Measurements from ENCODE around the gene UCN. TPM values are rescaled to one million over a fixed set of nuclear protein-coding genes. Genes with fewer than 3 reads are reported as not detected.

The UCN gene
- total and polyA plus RNA-seq, 2 donors (not counting 3 experiments of a cell fraction or from before 2014, with no cell fraction given): 0.75 to 1.2 TPM

GRCh38 chr2:27288610-27289009 lies 19.6 kb downstream of the UCN start:
- H3K4me1 ChIP-seq (ENCODE audit: control insufficient read depth, extremely low read depth, insufficient read depth, low read length): peaks cover 37% of the 10 kb centered on the region
- H3K4me2 ChIP-seq (ENCODE audit: insufficient read depth, low read length): peak overlapping the region; percentile 60
- FAIRE-seq (peak; percentile 91), DNase-seq (ENCODE audit: low read depth, low spot score) (peak; percentile 94)
- no peaks in the 10 kb centered on the region for H4K20me1 ChIP-seq (replicated peaks; ENCODE audit: control insufficient read depth, extremely low read depth, insufficient read depth, low read length)
- no peaks in the 10 kb centered on the region for H3K27me3 ChIP-seq (ENCODE audit: control insufficient read depth in 2 of 2, insufficient read depth in 2 of 2, low read length in 2 of 2)
- H3K79me2 ChIP-seq (ENCODE audit: control insufficient read depth, insufficient read depth, low read length): no peaks in the 10 kb centered on the region
- ChIA-PET CTCF (interaction anchor here (1.0 to 7.2 kb wide), 5 partner anchors 7 to 43 kb away, joined by 3 to 107 read pairs (median 8); partner anchors contain the start of gene TRIM54), POLR2A (no interaction called here)
- H3K9ac ChIP-seq (replicated peaks; ENCODE audit: extremely low read depth, insufficient read depth, low read length): peak overlapping the region; percentile 71
- H2AFZ ChIP-seq (ENCODE audit: low read depth, low read length): peak overlapping the region; percentile 25
- TF ChIP-seq POLR2AphosphoS5 (IDR thresholded peaks at IDR 0.05; ENCODE audit: insufficient read depth, low read depth, low read length) (peak; percentile 46), MYC (IDR thresholded peaks at IDR 0.05; ENCODE audit: low read depth, low read length) (no peak), JUN (IDR thresholded peaks at IDR 0.05; ENCODE audit: borderline replicate concordance, insufficient read depth, insufficient read length, low read depth) (peak; percentile 90), POLR2A (IDR thresholded peaks at IDR 0.05; ENCODE audit: low read depth, low read length) (peak; percentile 60), FOS (IDR thresholded peaks at IDR 0.05; ENCODE audit: borderline replicate concordance, insufficient read depth, low read length) (peak; percentile 48), CTCF (IDR thresholded peaks at IDR 0.05; ENCODE audit: extremely low read depth in 1 of 2, insufficient read depth in 1 of 2, low read depth in 1 of 2, low read length in 2 of 2) (no peak), EZH2 (IDR thresholded peaks at IDR 0.05; ENCODE audit: borderline replicate concordance, low read depth, low read length, severe bottlenecking) (no peak), GATA2 (IDR thresholded peaks at IDR 0.05; ENCODE audit: insufficient read depth, insufficient read length, low read depth, low read length) (peak; percentile 73)
- TF ChIP-seq, protein P1, sequence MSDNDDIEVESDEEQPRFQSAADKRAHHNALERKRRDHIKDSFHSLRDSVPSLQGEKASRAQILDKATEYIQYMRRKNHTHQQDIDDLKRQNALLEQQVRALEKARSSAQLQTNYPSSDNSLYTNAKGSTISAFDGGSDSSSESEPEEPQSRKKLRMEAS (IDR thresholded peaks at IDR 0.05; ENCODE audit: insufficient read depth, insufficient read length): no peak
- BruUV-seq (replicated peaks): no TSS peak
- dilution Hi-C loops (cut with MboI; ENCODE audit: extremely low pct_ligation_motif_present, low sequenced_read_pairs): no loop called here
- H3K9me3 ChIP-seq (replicated peaks; ENCODE audit: control insufficient read depth, insufficient read depth, low read length): no peaks in the 10 kb centered on the region
- peak overlapping the region; percentile 97 for H3K27ac ChIP-seq (ENCODE audit: insufficient read depth, low read depth, low read length)
- no peaks in the 10 kb centered on the region for H3K36me3 ChIP-seq (ENCODE audit: control insufficient read depth in 2 of 2, extremely low read depth in 1 of 2, insufficient read depth in 2 of 2, low read length in 2 of 2)
- intact Hi-C loops (cut with micrococcal nuclease): loop anchor here (1.0 to 10.0 kb wide), 4 partner anchors 8 to 324 kb away; partner anchors contain the start of genes ATRAID and SLC5A6
- no peaks in the 10 kb centered on the region for H3K9me1 ChIP-seq (replicated peaks; ENCODE audit: control insufficient read depth, extremely low read depth, insufficient read depth, low read length)
- H3K4me3 ChIP-seq (replicated peaks in 1 of 3; ENCODE audit: insufficient read depth in 1 of 3, low read depth in 1 of 3, low read length in 3 of 3): no peak overlapping the region

Data from endothelial cell of umbilical vein (primary cell).